Measurements from ENCODE around the gene NQO2. TPM values are rescaled to one million over a fixed set of nuclear protein-coding genes. Genes with fewer than 3 reads are reported as not detected.

NQO2 gene
- total and polyA plus RNA-seq, 10 of the 15 experiments (the other 5 are each of a cell fraction or from before 2014, with no cell fraction given), result 0.55 to 2.6 (median 0.80) TPM

DNA sequence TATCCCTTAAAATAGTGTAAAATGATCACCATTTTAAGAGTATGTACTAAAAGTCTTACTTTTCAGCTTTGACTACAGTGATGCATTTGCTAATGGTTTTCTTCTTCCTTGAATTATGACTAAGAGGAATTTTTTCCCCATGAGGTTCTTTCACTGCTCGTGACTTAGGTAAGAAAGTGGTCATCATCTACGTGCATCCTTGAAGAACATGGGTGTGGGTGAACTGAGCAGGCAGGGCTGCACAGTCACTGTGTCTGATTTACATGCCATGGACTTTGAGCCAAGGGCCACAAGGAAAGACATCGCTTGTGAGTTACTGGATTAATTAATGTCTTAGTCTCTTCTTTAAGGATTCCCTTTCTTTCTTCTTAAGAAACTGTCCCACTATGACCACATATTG, 33.3 kb downstream of the NQO2 start:
- Histone ChIP-seq H3K27ac (ENCODE audit: control insufficient read depth, insufficient read depth) (no peak overlapping the region), H3K4me2 (ENCODE audit: control insufficient read depth, insufficient read depth) (no peak overlapping the region), H3K9ac (ENCODE audit: control insufficient read depth, insufficient read depth, low read length) (no peak overlapping the region), H3K4me1 (ENCODE audit: control insufficient read depth, insufficient read depth, low read length) (no peaks in the 10 kb centered on the region), H2AFZ (ENCODE audit: control insufficient read depth, low read depth, low read length) (no peak overlapping the region), H4K20me1 (ENCODE audit: control insufficient read depth, insufficient read depth) (no peaks in the 10 kb centered on the region), H3K4me3 (no peak overlapping the region), H3K27me3 (replicated peaks in 1 of 2; ENCODE audit: control insufficient read depth in 2 of 2, insufficient read depth in 2 of 2, low read length in 1 of 2) (peaks cover under 1 to 2% of the 10 kb centered on the region in 2 experiments; a peak in 2 of 4 replicates), H3K79me2 (ENCODE audit: control insufficient read depth, insufficient read depth, low read length) (no peaks in the 10 kb centered on the region), H3K9me3 (replicated peaks; ENCODE audit: control insufficient read depth, insufficient read depth, low read length) (no peaks in the 10 kb centered on the region), H3K36me3 (ENCODE audit: control insufficient read depth in 2 of 2, insufficient read depth in 2 of 2, low read length in 1 of 2) (no peaks in the 10 kb centered on the region)
- no peak for FAIRE-seq
- intact Hi-C loops (cut with micrococcal nuclease; ENCODE audit: unreplicated experiment) (no loop called here), in situ Hi-C loops (cut with MboI) (no loop called here)
- BruUV-seq (replicated peaks), result no TSS peak
- ChIA-PET CTCF (no interaction called here), RAD21 (ENCODE audit: unreplicated experiment) (no interaction called here), SMC1A (ENCODE audit: uncharacterized antibody, unreplicated experiment) (no interaction called here), POLR2A (no interaction called here)
- WGBS (ENCODE audit: insufficient coverage, insufficient replicate concordance, low lambda C conversion rate, missing lambda C conversion rate), result 49% methylated on average over 3 of the region's 3 CpGs
- TF ChIP-seq PAX5 (IDR thresholded peaks at IDR 0.05; ENCODE audit: borderline replicate concordance, low read depth, low read length), result no peak
- TF ChIP-seq TARDBP (IDR thresholded peaks at IDR 0.05; ENCODE audit: borderline replicate concordance), result no peak
- TF ChIP-seq, protein P1, sequence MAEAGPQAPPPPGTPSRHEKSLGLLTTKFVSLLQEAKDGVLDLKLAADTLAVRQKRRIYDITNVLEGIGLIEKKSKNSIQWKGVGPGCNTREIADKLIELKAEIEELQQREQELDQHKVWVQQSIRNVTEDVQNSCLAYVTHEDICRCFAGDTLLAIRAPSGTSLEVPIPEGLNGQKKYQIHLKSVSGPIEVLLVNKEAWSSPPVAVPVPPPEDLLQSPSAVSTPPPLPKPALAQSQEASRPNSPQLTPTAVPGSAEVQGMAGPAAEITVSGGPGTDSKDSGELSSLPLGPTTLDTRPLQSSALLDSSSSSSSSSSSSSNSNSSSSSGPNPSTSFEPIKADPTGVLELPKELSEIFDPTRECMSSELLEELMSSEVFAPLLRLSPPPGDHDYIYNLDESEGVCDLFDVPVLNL (IDR thresholded peaks at IDR 0.05; ENCODE audit: low read depth, low read length), result no peak
- TF ChIP-seq USF1 (IDR thresholded peaks at IDR 0.05; ENCODE audit: borderline replicate concordance, extremely low read length, insufficient read depth, low read depth, low read length), result no peak
- no peak for ATAC-seq
- DNase-seq (ENCODE audit: low read depth, low spot score), result no peak

GRCh38 chr6:3033652-3034051, 34.0 kb downstream of the NQO2 start:
- Histone ChIP-seq H3K27me3 (replicated peaks in 1 of 2; ENCODE audit: control insufficient read depth in 2 of 2, insufficient read depth in 2 of 2, low read length in 1 of 2) (peaks cover 3 to 4% of the 10 kb centered on the region in 2 experiments; a peak in 2 of 4 replicates), H3K9me3 (replicated peaks; ENCODE audit: control insufficient read depth, insufficient read depth, low read length) (no peaks in the 10 kb centered on the region), H3K4me2 (ENCODE audit: control insufficient read depth, insufficient read depth) (no peak overlapping the region), H3K4me1 (ENCODE audit: control insufficient read depth, insufficient read depth, low read length) (no peaks in the 10 kb centered on the region), H2AFZ (ENCODE audit: control insufficient read depth, low read depth, low read length) (no peak overlapping the region), H3K36me3 (ENCODE audit: control insufficient read depth in 2 of 2, insufficient read depth in 2 of 2, low read length in 1 of 2) (no peaks in the 10 kb centered on the region), H3K79me2 (ENCODE audit: control insufficient read depth, insufficient read depth, low read length) (no peaks in the 10 kb centered on the region), H3K27ac (ENCODE audit: control insufficient read depth, insufficient read depth) (no peak overlapping the region), H3K4me3 (no peak overlapping the region), H3K9ac (ENCODE audit: control insufficient read depth, insufficient read depth, low read length) (no peak overlapping the region), H4K20me1 (ENCODE audit: control insufficient read depth, insufficient read depth) (no peaks in the 10 kb centered on the region)
- ChIA-PET CTCF (no interaction called here), POLR2A (no interaction called here), SMC1A (ENCODE audit: uncharacterized antibody, unreplicated experiment) (no interaction called here), RAD21 (ENCODE audit: unreplicated experiment) (no interaction called here)
- no peak for DNase-seq (ENCODE audit: low read depth, low spot score)
- no peak for ATAC-seq
- BruUV-seq (replicated peaks), result no TSS peak
- TF ChIP-seq IKZF1 (conservative IDR thresholded peaks at IDR 0.05), result no peak
- no peak for TF ChIP-seq ZNF687 (IDR thresholded peaks at IDR 0.05)
- WGBS (ENCODE audit: insufficient coverage, insufficient replicate concordance, low lambda C conversion rate, missing lambda C conversion rate), result 79% methylated on average over 5 of the region's 5 CpGs
- intact Hi-C loops (cut with micrococcal nuclease; ENCODE audit: unreplicated experiment) (no loop called here), in situ Hi-C loops (cut with MboI) (no loop called here)
- FAIRE-seq, result no peak
